HG03521 (cell line): Measurements from ENCODE around the gene DHFR2.
"Not testable (repeated sequence)": the region's sequence is repeated elsewhere in the genome, so short reads cannot be mapped to it uniquely, and the experiment has no call there.

Experiments used
- ATAC-seq: cut with Tn5 transposase; IDR thresholded peaks from one replicate; pipeline ENCODE4 v1.9.1; 2021; ENCODE audit warnings: mild to moderate bottlenecking, moderate library complexity; ENCODE audit not compliant: unreplicated experiment

The DHFR2 gene

DNA sequence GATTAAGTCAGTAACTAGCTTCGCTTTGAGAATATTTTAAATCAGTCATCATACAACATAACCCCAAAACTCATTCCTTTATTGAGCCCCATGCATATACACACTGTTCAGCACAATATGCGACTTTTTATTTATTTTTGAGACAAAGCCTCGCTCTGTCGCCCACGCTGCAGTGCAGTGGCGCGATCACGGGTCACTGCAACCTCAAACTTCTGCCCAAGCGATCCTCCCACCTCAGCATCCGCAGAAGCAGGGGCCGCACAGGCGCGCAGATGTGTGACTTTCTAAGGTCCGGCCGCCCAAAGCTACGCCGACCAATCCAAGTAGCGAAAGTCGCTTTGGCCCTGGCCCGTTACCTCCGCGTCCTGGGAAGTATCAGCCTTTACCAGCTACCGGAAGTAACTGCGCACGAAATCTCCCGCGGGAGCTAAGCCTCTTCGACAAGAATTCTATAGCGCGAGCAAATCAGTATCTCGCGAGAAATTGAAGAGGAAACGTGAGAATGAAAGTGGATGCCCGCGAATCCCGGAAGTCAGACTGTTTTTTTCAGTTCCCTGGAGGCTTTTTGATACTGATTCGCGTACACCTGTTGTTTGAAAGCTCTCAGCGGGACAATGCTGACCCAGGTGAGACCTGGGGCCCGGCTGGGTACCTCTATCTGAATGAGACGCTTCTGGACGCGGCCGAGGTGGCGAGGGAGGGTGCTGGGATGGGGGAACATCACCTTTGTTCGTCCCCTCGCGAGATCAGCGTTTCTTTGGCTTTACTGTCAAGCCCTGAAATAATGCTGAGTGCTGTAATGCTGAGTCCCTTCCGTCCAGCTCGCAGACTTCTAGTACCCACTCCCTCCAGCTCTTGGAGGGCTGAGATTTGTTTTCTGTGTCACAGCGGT, at the start of gene DHFR2, which contains the start of gene NSUN3:
DHFR2 (minus strand) TSS at position 404 of the 892 bp plus-strand sequence. CDS start 1,405 bp downstream, outside the sequence.
NSUN3 (plus strand) TSS at position 549 of the 892 bp plus-strand sequence; CDS start at position 615, 66 bp downstream.
- ATAC-seq, result peak; percentile 87

GRCh38 chr3:94110854-94111253, 48.1 kb upstream of the DHFR2 start:
- no peak for ATAC-seq

DNA sequence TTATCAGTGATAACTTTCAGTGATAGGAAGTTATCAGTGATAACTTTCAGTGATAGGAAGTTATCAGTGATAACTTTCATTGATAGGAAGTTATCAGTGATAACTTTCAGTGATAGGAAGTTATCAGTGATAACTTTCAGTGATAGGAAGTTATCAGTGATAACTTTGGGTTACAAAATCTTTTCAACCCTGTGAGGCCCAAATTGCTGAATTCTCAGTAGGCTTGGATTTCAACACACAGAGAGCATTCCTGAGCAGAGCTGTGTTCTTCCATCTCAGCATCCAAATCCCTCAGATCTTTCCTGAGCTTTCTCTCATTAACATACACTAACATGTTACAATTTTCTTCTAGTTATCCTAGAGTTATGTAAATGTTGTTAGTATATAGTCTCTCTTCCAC, 47.5 kb upstream of the DHFR2 start:
- not testable (repeated sequence) for ATAC-seq

DNA sequence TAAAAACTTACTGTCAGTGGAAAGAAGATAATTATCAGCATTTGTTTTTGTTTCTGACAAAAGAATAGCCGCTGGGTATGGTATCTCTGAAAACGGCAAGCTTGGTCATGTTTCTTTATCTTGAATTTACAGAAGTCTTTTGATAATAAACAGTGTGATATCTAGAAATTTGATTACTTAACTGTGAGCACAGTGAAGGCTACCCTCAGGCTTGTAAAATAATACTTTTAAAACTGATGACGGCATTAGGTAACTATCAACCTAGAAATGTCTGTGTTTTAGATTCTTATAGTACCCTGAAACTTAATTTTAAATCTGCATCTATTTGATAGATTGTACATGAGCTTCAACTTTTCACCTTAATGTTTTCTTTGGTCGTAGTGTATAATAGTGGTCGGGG, 43.6 kb upstream of the DHFR2 start:
- ATAC-seq, result no peak

DNA sequence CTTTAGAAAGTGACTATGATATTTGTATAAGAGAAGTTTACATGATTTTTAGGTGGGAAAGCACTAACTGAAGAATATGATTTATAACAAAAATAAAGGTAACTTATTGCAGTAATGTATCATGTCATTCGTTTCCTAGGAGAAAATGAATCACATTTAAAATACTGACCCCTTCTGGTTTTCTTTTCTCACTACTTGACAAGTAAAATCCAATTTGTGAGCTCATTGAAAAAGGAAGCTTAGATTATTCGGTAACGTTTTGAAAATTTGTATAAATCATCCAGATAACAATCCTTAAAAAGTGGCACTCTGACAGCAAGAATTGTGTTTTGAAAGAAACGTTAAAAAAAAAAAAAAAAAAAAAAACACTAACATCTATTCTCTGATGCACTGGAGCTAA, 39.1 kb upstream of the DHFR2 start:
- no peak for ATAC-seq

DNA sequence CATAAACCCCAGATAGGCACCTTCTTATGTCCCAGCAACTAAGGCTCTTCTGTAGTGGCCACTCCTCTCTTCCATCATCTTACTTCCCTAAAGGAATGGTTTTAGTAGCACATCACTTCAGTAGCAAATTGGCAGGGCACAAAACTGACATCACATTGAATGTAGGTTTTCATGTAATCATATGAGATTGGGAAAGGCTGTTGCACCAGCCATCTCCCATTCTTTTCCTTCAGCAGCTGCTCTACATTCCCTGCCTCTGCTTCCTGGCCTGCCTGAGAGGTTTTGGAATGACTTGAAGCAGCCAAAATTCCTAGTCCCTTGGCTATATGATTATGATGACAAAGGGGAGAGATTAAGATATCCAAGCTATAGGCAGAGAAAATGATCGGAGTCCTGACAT, 36.6 kb upstream of the DHFR2 start:
- ATAC-seq, result no peak

- ATAC-seq, result no peak
Measured at GRCh38 chr3:94098452-94098851, 35.7 kb upstream of the DHFR2 start.

DNA sequence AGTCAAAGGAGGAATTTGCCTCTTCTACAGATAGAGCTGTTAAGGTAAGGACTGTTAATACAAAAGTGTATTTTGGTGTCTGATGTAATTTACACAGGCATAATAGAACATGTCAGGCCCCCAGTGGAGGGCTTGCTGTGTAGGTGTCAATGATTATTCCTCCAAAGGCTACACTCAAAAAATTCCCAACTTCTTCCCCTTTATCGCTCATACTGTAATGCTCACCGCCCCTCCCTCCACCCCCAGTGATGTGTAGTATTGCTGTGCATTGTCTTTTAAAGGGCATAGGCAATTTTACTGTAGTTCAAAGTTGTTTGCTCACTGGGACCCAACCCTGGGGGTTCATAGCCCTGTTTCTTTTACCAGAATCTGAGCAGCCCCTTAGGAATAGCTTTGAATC, 32.4 kb upstream of the DHFR2 start:
- ATAC-seq, result no peak

DNA sequence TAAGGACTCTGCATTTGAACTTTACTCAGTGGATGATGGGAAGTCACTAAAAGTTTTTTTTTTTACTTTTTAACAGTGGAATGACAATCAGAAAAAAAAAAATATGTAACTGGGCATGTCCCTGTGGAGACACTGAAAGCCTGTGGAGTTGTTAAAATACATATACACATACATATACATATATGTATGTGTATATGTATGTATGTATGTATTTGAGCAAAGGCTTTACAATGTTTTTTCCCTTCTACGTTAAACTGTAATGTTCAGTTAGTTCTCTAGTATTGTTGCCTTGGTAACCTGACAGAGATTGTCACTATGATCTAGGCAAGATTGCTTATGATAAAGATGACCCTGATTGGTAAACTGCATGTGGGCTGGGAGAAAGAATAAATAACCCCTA, 30.4 kb upstream of the DHFR2 start:
- no peak for ATAC-seq

GRCh38 chr3:94092086-94092485, 29.4 kb upstream of the DHFR2 start:
- no peak for ATAC-seq

- ATAC-seq, result no peak
Measured at GRCh38 chr3:94089126-94089525, 26.4 kb upstream of the DHFR2 start.

DNA sequence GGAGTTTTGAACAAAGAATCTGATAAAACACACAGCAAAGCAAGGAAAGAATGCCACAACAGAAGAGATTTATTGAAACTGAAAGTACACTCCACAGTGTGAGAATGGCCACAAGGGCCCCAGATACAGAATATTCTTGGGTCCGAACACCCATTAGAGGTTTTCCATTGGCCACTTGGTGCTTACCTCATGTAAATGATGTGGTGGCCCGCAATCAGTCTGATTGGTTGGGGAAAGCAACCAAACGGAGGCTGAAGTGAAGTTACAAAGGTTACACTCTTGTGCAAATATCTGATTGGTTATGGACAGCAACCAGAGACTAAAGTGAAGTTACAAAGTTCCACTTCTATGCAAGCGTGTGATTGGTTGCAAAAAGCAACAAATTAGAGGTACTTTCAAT, 20.5 kb upstream of the DHFR2 start:
- no peak for ATAC-seq

GRCh38 chr3:94082391-94082937, 19.7 kb upstream of the DHFR2 start:
- no peak for ATAC-seq

- ATAC-seq, result no peak
Measured at GRCh38 chr3:94081884-94082283, 19.2 kb upstream of the DHFR2 start.

GRCh38 chr3:94080552-94080951, 17.8 kb upstream of the DHFR2 start:
- not testable (repeated sequence) for ATAC-seq

DNA sequence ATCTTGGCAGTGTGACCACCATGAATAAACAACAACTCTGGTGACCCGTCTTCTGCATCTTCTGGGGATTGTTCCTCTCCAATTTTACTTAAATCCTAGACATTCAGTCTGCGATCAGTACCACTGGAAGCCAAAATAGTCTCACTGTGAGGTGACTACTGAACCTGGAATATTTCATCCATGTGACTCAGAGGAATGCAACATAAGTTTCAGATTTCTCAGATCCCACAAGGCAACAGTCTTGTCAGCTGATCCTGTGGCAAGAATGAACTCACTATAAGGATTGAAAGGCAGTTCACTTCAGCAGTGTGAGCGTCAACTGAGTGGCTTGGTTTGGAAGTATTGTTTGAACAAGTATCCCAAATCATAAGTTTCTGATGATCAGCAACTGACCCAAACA, 13.3 kb upstream of the DHFR2 start:
- ATAC-seq, result no peak

- ATAC-seq, result peak; percentile 76
Measured at GRCh38 chr3:94071713-94072284, 9.1 kb upstream of the DHFR2 start.

- ATAC-seq, result peak; percentile 75
Measured at GRCh38 chr3:94070341-94070911, 7.7 kb upstream of the DHFR2 start.

DNA sequence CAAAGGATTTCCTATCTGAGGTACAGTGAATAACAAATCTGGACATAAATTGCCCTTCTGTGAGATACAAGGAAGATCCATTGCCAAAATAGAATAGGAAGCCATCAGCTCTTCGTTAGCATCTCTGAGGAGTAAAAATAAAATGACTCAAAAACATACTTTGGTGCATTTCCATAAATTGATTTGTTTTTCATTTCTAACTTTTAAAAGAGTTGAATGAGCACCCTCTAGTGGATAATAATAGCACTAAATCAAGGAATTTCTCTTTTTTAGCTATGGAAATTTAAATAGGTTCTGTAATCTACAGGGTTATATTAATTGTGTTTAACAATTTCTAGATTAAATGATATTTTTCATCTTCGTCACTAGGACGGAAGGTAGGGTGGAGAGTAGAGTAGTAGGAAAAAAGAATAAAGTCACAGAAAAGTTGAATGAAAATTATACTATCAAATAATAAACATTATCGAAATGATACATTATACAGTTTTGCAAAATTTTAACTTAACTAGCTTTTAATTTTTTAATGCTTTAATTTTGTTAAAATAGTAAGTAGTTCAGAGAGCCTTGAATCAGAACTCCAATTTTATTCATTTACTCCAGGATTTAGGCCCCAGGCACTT, 6.6 kb upstream of the DHFR2 start:
- ATAC-seq, result no peak

DNA sequence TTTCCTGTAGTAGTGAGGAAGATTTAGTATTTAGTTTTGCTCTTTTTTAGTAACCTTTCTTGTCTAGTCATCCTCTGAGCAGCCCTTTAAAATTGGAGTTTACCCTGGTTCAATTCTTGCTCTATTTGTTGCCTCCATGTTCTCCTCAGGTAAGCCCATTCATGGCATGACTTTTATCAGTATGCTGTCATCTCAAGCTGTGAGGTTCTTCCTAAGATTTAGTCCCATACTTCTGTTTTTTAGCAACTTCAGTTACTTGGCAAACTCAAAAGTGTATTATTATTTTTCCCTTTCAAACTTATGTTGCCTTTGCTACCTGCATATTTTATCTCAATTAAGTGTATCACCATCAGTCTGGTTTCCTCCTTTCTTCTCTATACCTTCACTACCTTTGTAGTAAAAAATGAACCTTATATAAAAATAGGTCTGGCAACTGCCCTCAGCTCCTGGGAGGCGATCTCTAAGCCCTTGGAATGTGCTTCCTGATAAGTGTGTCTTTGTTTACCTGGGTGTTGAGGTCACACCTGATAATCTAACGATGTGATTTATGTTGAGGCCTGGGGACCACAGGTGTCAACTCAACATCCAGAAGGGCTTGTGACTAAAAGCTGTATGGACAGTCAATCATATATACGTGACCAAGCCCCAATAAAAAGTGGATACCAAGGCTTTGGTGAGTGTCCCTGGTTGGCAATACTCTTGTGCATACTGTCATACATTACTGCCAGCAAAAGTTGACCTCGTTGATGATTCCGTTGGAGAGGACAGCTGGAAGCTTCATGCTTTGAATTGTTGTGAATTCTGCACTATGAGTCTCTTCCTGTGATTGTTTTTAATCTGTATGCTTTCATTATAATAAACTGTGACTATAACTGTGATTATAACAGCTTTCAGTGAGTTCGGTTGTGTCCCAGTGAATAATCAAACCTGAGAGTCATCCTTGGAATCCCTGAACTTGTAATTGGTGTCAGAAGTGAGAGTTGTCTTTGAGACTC, 4.1 kb upstream of the DHFR2 start:
- no peak for ATAC-seq
